Loucy (cell line): Measurements from ENCODE around the gene COL12A1.

Experiments used
- H2AFZ ChIP-seq: fragments of 200-600 bp; sonication (generic); 2 replicates; pipeline ENCODE4 v1.6.0; 2016; ENCODE audit warnings: antibody characterized with exemption, mild to moderate bottlenecking, low read length, moderate library complexity
- H3F3A ChIP-seq: fragments of 200-600 bp; 2 replicates; pipeline ENCODE4 v1.6.0; 2016; ENCODE audit warnings: antibody characterized with exemption, low read depth, mild to moderate bottlenecking
- H3K27me3 ChIP-seq: fragments of 200-600 bp; sonication (generic); 2 replicates; pipeline ENCODE4 v1.6.1; 2014; ENCODE audit warnings: low read length, mild to moderate bottlenecking; ENCODE audit not compliant: insufficient read depth, poor library complexity, severe bottlenecking
- H3K36me3 ChIP-seq: fragments of 200-600 bp; sonication (generic); 2 replicates; pipeline ENCODE4 v1.6.1; 2016; ENCODE audit warnings: low read length; ENCODE audit not compliant: insufficient read depth
- H3K4me1 ChIP-seq: fragments of 200-600 bp; sonication (generic); 2 replicates; pipeline ENCODE4 v1.5.1; 2014; ENCODE audit warnings: low read length, mild to moderate bottlenecking; ENCODE audit not compliant: insufficient read depth, poor library complexity, severe bottlenecking
- H3K4me2 ChIP-seq: fragments of 200-600 bp; sonication (generic); 2 replicates; pipeline ENCODE4 v1.6.0; 2014; ENCODE audit warnings: antibody characterized with exemption, low read length, low read depth, mild to moderate bottlenecking; ENCODE audit not compliant: poor library complexity, severe bottlenecking
- H3K4me3 ChIP-seq: fragments of 200-600 bp; sonication (generic); 2 replicates; pipeline ENCODE4 v1.5.1; 2014; ENCODE audit warnings: low read length, mild to moderate bottlenecking, mixed read lengths; ENCODE audit not compliant: poor library complexity, severe bottlenecking
- H3K79me2 ChIP-seq: fragments of 200-600 bp; sonication (generic); 2 replicates; pipeline ENCODE4 v1.6.1; 2014; ENCODE audit warnings: low read length; ENCODE audit not compliant: insufficient read depth
- H3K9ac ChIP-seq: fragments of 200-600 bp; sonication (generic); 2 replicates; pipeline ENCODE4 v1.6.0; 2014; ENCODE audit warnings: mild to moderate bottlenecking, low read depth, low read length, moderate library complexity; ENCODE audit not compliant: poor library complexity, severe bottlenecking
- H3K9me2 ChIP-seq: fragments of 200-600 bp; sonication (generic); replicated peaks from 2 replicates; pipeline ENCODE4 v1.6.1; 2016; ENCODE audit warnings: low read depth, low read length, mixed read lengths
- H3K9me3 ChIP-seq: fragments of 200-600 bp; sonication (generic); 2 replicates; pipeline ENCODE4 v1.6.1; 2014; ENCODE audit warnings: mild to moderate bottlenecking, antibody characterized with exemption, low read length, low read depth; ENCODE audit not compliant: insufficient read depth
- H4K20me1 ChIP-seq: fragments of 200-600 bp; sonication (generic); 2 replicates; pipeline ENCODE4 v1.6.0; 2014; ENCODE audit warnings: antibody characterized with exemption, low read length, mild to moderate bottlenecking; ENCODE audit not compliant: insufficient read depth, poor library complexity, severe bottlenecking
- CTCF ChIP-seq: fragments of 200-600 bp; sonication (generic); conservative IDR thresholded peaks from 2 replicates; pipeline ENCODE4 v1.5.1; 2014; ENCODE audit warnings: mild to moderate bottlenecking, antibody characterized with exemption, low read length
- EZH2phosphoT487 ChIP-seq: fragments of 200-600 bp; IDR thresholded peaks from 2 replicates; pipeline ENCODE4 v1.6.1; 2018; ENCODE audit warnings: antibody characterized with exemption, mild to moderate bottlenecking, moderate library complexity, borderline replicate concordance

Gene COL12A1

GRCh38 chr6:75145211-75145610 lies 60.6 kb downstream of the COL12A1 start:
- TF ChIP-seq CTCF = no peak
- TF ChIP-seq EZH2phosphoT487 = no peak
- no peaks in the 10 kb centered on the region for H3K9me3 ChIP-seq

GRCh38 chr6:75144386-75144785 lies 61.5 kb downstream of the COL12A1 start:
- TF ChIP-seq CTCF (no peak), EZH2phosphoT487 (no peak)
- H3K9me3 ChIP-seq = no peaks in the 10 kb centered on the region
- no peak overlapping the region for H2AFZ ChIP-seq
- no peaks in the 10 kb centered on the region for H3K9me2 ChIP-seq
- H3K36me3 ChIP-seq = no peaks in the 10 kb centered on the region
- no peak overlapping the region for H3K9ac ChIP-seq
- H3K4me1 ChIP-seq = no peaks in the 10 kb centered on the region
- no peak overlapping the region for H3K4me2 ChIP-seq
- H3K79me2 ChIP-seq = no peaks in the 10 kb centered on the region
- no peaks in the 10 kb centered on the region for H4K20me1 ChIP-seq
- H3K4me3 ChIP-seq = no peak overlapping the region
- H3K27me3 ChIP-seq = no peaks in the 10 kb centered on the region
- no peaks in the 10 kb centered on the region for H3F3A ChIP-seq

More at GRCh38 chr6:75145211-75145610, 60.6 kb downstream of the COL12A1 start:
- H3K9me2 ChIP-seq = no peaks in the 10 kb centered on the region
- H3K9ac ChIP-seq = no peak overlapping the region
- no peaks in the 10 kb centered on the region for H3K36me3 ChIP-seq
- no peaks in the 10 kb centered on the region for H4K20me1 ChIP-seq
- H3K4me1 ChIP-seq = no peaks in the 10 kb centered on the region
- no peak overlapping the region for H3K4me2 ChIP-seq
- H3K79me2 ChIP-seq = no peaks in the 10 kb centered on the region
- no peaks in the 10 kb centered on the region for H3F3A ChIP-seq
- H2AFZ ChIP-seq = no peak overlapping the region
- no peak overlapping the region for H3K4me3 ChIP-seq
- no peaks in the 10 kb centered on the region for H3K27me3 ChIP-seq

GRCh38 chr6:75143191-75143590 lies 62.7 kb downstream of the COL12A1 start:
- Histone ChIP-seq H3K36me3 (no peaks in the 10 kb centered on the region), H3K4me1 (no peaks in the 10 kb centered on the region), H3K79me2 (no peaks in the 10 kb centered on the region), H3K9ac (no peak overlapping the region), H3K4me2 (no peak overlapping the region), H3K4me3 (no peak overlapping the region), H3K9me3 (no peaks in the 10 kb centered on the region), H3F3A (no peaks in the 10 kb centered on the region), H3K27me3 (no peaks in the 10 kb centered on the region), H4K20me1 (no peaks in the 10 kb centered on the region), H2AFZ (no peak overlapping the region), H3K9me2 (no peaks in the 10 kb centered on the region)
- TF ChIP-seq CTCF = no peak
- no peak for TF ChIP-seq EZH2phosphoT487
